ENCODE results near the gene PMPCA.

The PMPCA gene

GRCh38 chr9:136438548-136439480 lies 28.4 kb downstream of the PMPCA start:
- DNase-seq, result no peak

- DNase-seq, result no peak
These were observed 29.3 kb downstream of the PMPCA start, which contains the start of gene INPP5E for GRCh38 chr9:136439481-136440408. Gene INPP5E, minus strand, starts transcription at chr9:136439845. Its CDS starts 426 bp downstream, at chr9:136439419.

DNA sequence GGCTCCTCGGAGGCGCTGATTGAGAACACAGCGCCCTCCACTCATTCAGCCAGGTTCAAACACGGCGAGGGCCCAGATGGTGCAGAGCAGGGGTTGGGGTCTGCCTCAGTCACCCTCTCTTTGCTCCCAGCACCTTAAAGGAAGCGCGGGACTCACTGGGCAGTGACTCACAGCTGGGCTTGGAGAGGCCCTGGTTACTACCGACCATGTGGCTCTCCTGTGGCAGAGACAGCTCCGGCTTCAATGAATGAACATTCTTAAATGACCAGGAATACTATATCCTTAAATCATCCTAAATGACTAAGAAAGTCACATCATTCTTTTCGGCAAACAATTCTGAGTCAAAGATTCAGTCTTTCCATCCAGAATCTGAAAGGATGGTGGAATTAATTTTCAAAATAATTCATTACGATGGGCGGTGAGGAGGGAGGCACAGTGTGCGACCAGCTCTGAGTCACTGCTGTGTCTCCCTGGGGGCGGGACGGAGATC lies 30.8 kb downstream of the PMPCA start:
- no peak for DNase-seq

- DNase-seq, result no peak
These were observed 31.3 kb downstream of the PMPCA start for GRCh38 chr9:136441681-136442245.

GRCh38 chr9:136442265-136442664 lies 31.8 kb downstream of the PMPCA start:
- no peak for DNase-seq

GRCh38 chr9:136443087-136443486 lies 32.6 kb downstream of the PMPCA start:
- DNase-seq, result no peak

- no peak for DNase-seq
These were observed 33.2 kb downstream of the PMPCA start for GRCh38 chr9:136443687-136444086.

DNA sequence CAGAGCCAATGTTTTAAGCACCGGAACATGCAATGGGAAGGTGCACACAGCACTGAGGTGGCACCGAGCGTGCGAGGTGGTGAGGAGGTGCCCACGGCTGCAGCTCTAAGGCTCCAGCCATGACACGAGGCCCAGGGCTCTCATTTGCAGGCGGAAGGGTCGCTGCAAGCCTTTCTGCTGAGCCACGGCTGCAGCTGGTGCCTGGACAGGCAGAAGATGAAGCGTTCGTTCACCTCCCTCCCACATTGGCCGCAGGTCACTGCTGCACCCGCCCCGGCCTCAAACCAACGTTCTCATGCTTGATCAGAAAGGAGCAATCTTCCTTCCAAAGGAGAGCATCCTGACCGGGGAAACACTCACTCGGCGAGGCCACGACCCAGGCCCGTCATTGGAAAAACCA lies 33.6 kb downstream of the PMPCA start:
- DNase-seq, result no peak

DNA sequence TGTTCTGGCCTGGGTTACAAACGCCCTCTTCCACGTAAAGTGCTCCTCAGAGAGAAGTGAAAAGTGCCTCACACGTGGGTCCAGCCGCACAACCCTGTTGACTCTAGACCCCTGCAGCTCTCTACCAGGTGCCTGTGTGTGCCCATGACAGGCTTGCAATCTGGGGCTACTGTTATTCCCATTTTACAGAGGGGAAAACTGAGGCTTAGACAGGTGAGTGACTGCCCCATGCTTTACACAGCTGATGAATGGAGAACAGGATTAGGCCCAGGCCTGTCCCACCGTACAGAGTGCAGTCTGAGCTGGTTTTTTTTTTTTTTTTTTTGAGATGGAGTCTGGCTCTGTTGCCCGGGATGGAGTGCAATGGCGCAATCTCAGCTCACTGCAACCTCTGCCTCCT lies 35.3 kb downstream of the PMPCA start:
- DNase-seq, result no peak

GRCh38 chr9:136447173-136447778 lies 36.8 kb downstream of the PMPCA start:
- DNase-seq, result no peak

- DNase-seq, result no peak
These were observed 38.2 kb downstream of the PMPCA start for GRCh38 chr9:136448655-136449054.

GRCh38 chr9:136451221-136451877 lies 40.9 kb downstream of the PMPCA start:
- DNase-seq, result no peak

DNA sequence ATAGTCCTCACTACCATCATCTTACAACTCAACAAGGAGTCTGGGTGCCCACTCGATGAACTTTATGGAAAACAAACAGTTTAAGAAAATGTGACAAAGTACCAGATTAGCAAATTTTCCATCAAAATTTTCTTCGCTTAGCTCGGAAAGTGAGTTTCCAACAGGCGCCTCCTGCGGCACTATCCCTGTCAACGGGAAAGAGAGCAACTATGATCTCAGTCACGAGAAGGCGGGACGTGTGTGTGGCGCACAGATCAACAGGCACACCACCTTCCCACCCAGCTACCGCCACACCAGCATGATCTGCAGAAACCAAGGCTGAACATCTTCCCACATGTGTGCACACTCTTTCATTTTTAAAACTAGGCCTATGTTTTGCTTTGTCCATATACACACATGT lies 42.9 kb downstream of the PMPCA start:
- DNase-seq, result no peak

- DNase-seq, result no peak
These were observed 43.8 kb downstream of the PMPCA start for GRCh38 chr9:136454026-136454796.

GRCh38 chr9:136455043-136456002 lies 44.9 kb downstream of the PMPCA start:
- no peak for DNase-seq

- no peak for DNase-seq
These were observed 45.8 kb downstream of the PMPCA start for GRCh38 chr9:136456258-136456657.

DNA sequence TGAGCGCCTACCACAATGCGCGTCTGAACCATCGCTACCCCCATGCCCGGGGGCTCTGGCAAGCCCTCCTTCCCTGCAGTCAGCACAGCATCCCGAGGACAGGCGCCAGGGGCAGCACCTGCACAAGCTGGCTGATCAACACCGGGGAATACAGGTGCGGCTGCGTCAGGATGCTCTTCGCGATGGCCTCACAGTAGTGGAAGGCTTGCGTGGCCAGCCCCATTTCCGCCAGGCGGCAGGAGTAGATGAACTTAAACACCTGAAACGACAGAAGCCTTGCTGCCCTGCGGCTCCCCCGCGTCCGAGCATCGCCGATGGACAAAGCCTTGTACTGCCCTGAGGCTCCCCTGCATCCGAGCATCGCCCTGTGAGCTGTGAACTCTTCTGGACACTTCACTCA lies 46.9 kb downstream of the PMPCA start:
- no peak for DNase-seq

GRCh38 chr9:136459425-136459824 lies 49.0 kb downstream of the PMPCA start:
- DNase-seq, result no peak

DNA sequence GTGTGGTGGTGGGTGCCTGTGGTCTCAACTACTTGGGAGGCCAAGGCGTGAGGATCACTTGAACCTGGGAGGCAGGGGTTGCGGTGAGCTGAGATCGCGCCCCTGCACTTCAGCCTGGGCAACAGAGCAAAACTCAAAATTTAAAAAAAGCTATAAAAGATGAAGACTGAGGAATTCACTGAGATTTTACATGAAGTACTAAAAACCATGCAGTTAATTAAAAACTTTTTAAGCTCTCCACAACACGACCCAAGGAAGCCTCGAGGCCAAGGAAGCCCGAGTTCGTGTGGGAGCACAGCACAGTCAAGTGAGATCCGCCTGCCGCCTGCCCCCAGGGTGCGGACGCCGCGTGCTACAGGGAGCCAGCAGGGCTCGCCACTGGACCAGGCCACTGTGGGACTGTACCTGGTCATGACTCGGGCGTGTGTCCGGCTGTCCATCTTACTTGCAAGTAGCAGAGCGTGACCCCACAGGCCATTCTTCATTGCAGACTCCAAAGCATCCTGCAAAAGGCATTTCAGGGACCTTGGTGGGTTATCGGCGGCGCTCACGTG lies 50.4 kb downstream of the PMPCA start:
- no peak for DNase-seq

DNA sequence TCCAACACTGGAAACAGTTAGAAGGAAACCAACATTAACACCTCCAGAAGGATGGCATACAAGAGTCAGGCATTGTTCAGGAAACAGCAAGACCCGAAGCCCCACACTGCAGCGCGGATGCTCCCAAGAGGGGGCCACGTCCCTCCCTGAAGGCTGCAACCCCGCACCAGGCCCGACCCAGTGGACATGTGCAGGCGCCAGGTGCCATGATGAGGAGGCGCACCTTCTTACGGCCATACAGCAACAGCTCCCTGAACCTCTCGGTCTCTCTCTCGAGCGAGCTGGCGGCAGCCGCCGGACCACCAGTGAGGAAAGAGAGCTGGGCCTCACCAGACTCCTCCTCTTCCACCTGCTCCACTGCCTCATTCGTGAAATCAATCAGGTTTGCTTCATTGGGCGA lies 52.2 kb downstream of the PMPCA start:
- no peak for DNase-seq

Measured in NCI-H1436 treated with DMSO at 0.1 percent for 48 hours (cell line).